ENCODE measurements around the gene WIPF2. TPM values are rescaled to one million over a fixed set of nuclear protein-coding genes. Genes with fewer than 3 reads are reported as not detected.
"Not testable (repeated sequence)": the region's sequence is repeated elsewhere in the genome, so short reads cannot be mapped to it uniquely, and the experiment has no call there.

The WIPF2 gene
- polyA plus RNA-seq, 1 donor, result 24.5 TPM

- WGBS (ENCODE audit: insufficient coverage, low lambda C conversion rate), result 80% methylated on average over 1 of the region's 5 CpGs
- Histone ChIP-seq H3K27ac (ENCODE audit: low read length) (no peak overlapping the region), H3K9me3 (ENCODE audit: control insufficient read depth, low read depth, low read length) (no peaks in the 10 kb centered on the region), H3K36me3 (ENCODE audit: control insufficient read depth, insufficient read depth, low read length) (peaks cover 7% of the 10 kb centered on the region), H3K4me1 (ENCODE audit: control insufficient read depth, insufficient read depth, low read length) (no peaks in the 10 kb centered on the region), H3K27me3 (ENCODE audit: control insufficient read depth, insufficient read depth, low read length) (no peaks in the 10 kb centered on the region), H3K4me3 (ENCODE audit: low read length) (no peak overlapping the region)
- DNase-seq, result no peak
These were observed 76.7 kb downstream of the WIPF2 start for GRCh38 chr17:40295488-40296436.

GRCh38 chr17:40297511-40297910, 78.4 kb downstream of the WIPF2 start:
- H3K36me3 ChIP-seq (ENCODE audit: control insufficient read depth, insufficient read depth, low read length), result peaks cover 7% of the 10 kb centered on the region
- no peaks in the 10 kb centered on the region for H3K4me1 ChIP-seq (ENCODE audit: control insufficient read depth, insufficient read depth, low read length)
- DNase-seq, result no peak
- no CpG with 5 or more reads among the region's 2 CpGs for WGBS (ENCODE audit: insufficient coverage, low lambda C conversion rate)
- no peak overlapping the region for H3K27ac ChIP-seq (ENCODE audit: low read length)
- H3K27me3 ChIP-seq (ENCODE audit: control insufficient read depth, insufficient read depth, low read length), result no peaks in the 10 kb centered on the region
- no peak overlapping the region for H3K4me3 ChIP-seq (ENCODE audit: low read length)
- no peaks in the 10 kb centered on the region for H3K9me3 ChIP-seq (ENCODE audit: control insufficient read depth, low read depth, low read length)

- H3K27me3 ChIP-seq (ENCODE audit: control insufficient read depth, insufficient read depth, low read length), result no peaks in the 10 kb centered on the region
- WGBS (ENCODE audit: insufficient coverage, low lambda C conversion rate), result no CpG with 5 or more reads among the region's 3 CpGs
- H3K4me3 ChIP-seq (ENCODE audit: low read length), result no peak overlapping the region
- no peak for DNase-seq
- no peak overlapping the region for H3K27ac ChIP-seq (ENCODE audit: low read length)
- H3K9me3 ChIP-seq (ENCODE audit: control insufficient read depth, low read depth, low read length), result no peaks in the 10 kb centered on the region
- H3K36me3 ChIP-seq (ENCODE audit: control insufficient read depth, insufficient read depth, low read length), result peaks cover 7% of the 10 kb centered on the region
- H3K4me1 ChIP-seq (ENCODE audit: control insufficient read depth, insufficient read depth, low read length), result peaks cover 5% of the 10 kb centered on the region
These were observed 79.6 kb downstream of the WIPF2 start for GRCh38 chr17:40298726-40299125.

- not testable (repeated sequence) for DNase-seq; H3K36me3 ChIP-seq (ENCODE audit: control insufficient read depth, insufficient read depth, low read length); H3K4me3 ChIP-seq (ENCODE audit: low read length); H3K27ac ChIP-seq (ENCODE audit: low read length); H3K27me3 ChIP-seq (ENCODE audit: control insufficient read depth, insufficient read depth, low read length); H3K9me3 ChIP-seq (ENCODE audit: control insufficient read depth, low read depth, low read length); H3K4me1 ChIP-seq (ENCODE audit: control insufficient read depth, insufficient read depth, low read length)
- WGBS (ENCODE audit: insufficient coverage, low lambda C conversion rate), result no CpG with 5 or more reads among the region's 7 CpGs
These were observed 80.2 kb downstream of the WIPF2 start for GRCh38 chr17:40299159-40299757.

GRCh38 chr17:40301315-40301714, 82.2 kb downstream of the WIPF2 start:
- DNase-seq, result no peak
- peaks cover 10% of the 10 kb centered on the region for H3K4me1 ChIP-seq (ENCODE audit: control insufficient read depth, insufficient read depth, low read length)
- peaks cover 3% of the 10 kb centered on the region for H3K36me3 ChIP-seq (ENCODE audit: control insufficient read depth, insufficient read depth, low read length)
- H3K27ac ChIP-seq (ENCODE audit: low read length), result no peak overlapping the region
- no peaks in the 10 kb centered on the region for H3K27me3 ChIP-seq (ENCODE audit: control insufficient read depth, insufficient read depth, low read length)
- no CpG with 5 or more reads among the region's 4 CpGs for WGBS (ENCODE audit: insufficient coverage, low lambda C conversion rate)
- H3K4me3 ChIP-seq (ENCODE audit: low read length), result no peak overlapping the region
- H3K9me3 ChIP-seq (ENCODE audit: control insufficient read depth, low read depth, low read length), result no peaks in the 10 kb centered on the region

- DNase-seq, result peak in 1 of 2 donors; percentile 58
- Histone ChIP-seq H3K36me3 (ENCODE audit: control insufficient read depth, insufficient read depth, low read length) (peaks cover 3% of the 10 kb centered on the region), H3K4me1 (ENCODE audit: control insufficient read depth, insufficient read depth, low read length) (peaks cover 28% of the 10 kb centered on the region), H3K9me3 (ENCODE audit: control insufficient read depth, low read depth, low read length) (no peaks in the 10 kb centered on the region), H3K27ac (ENCODE audit: low read length) (peak overlapping the region; percentile 30), H3K27me3 (ENCODE audit: control insufficient read depth, insufficient read depth, low read length) (no peaks in the 10 kb centered on the region), H3K4me3 (ENCODE audit: low read length) (no peak overlapping the region)
- WGBS (ENCODE audit: insufficient coverage, low lambda C conversion rate), result 60% methylated on average over 1 of the region's 4 CpGs
These were observed 84.0 kb downstream of the WIPF2 start for GRCh38 chr17:40303009-40303657.

- no peaks in the 10 kb centered on the region for H3K9me3 ChIP-seq (ENCODE audit: control insufficient read depth, low read depth, low read length)
- peak in 1 of 2 donors; percentile 41 for DNase-seq
- peaks cover 3% of the 10 kb centered on the region for H3K36me3 ChIP-seq (ENCODE audit: control insufficient read depth, insufficient read depth, low read length)
- WGBS (ENCODE audit: insufficient coverage, low lambda C conversion rate), result 50% methylated on average over 1 of the region's 5 CpGs
- peak overlapping the region; percentile 54 for H3K27ac ChIP-seq (ENCODE audit: low read length)
- H3K4me3 ChIP-seq (ENCODE audit: low read length), result no peak overlapping the region
- no peaks in the 10 kb centered on the region for H3K27me3 ChIP-seq (ENCODE audit: control insufficient read depth, insufficient read depth, low read length)
- H3K4me1 ChIP-seq (ENCODE audit: control insufficient read depth, insufficient read depth, low read length), result peaks cover 36% of the 10 kb centered on the region
These were observed 84.8 kb downstream of the WIPF2 start for GRCh38 chr17:40303708-40304551.

- Histone ChIP-seq H3K27ac (ENCODE audit: low read length) (peak overlapping the region; percentile 54), H3K4me1 (ENCODE audit: control insufficient read depth, insufficient read depth, low read length) (peaks cover 39% of the 10 kb centered on the region)
- H3K36me3 ChIP-seq (ENCODE audit: control insufficient read depth, insufficient read depth, low read length); H3K4me3 ChIP-seq (ENCODE audit: low read length); H3K27me3 ChIP-seq (ENCODE audit: control insufficient read depth, insufficient read depth, low read length); DNase-seq; H3K9me3 ChIP-seq (ENCODE audit: control insufficient read depth, low read depth, low read length): not testable (repeated sequence)
- no CpG with 5 or more reads among the region's 5 CpGs for WGBS (ENCODE audit: insufficient coverage, low lambda C conversion rate)
These were observed 85.4 kb downstream of the WIPF2 start for GRCh38 chr17:40304552-40304863.

- not testable (repeated sequence) for H3K27me3 ChIP-seq (ENCODE audit: control insufficient read depth, insufficient read depth, low read length); H3K9me3 ChIP-seq (ENCODE audit: control insufficient read depth, low read depth, low read length); H3K36me3 ChIP-seq (ENCODE audit: control insufficient read depth, insufficient read depth, low read length); H3K4me3 ChIP-seq (ENCODE audit: low read length); DNase-seq
- peaks cover 42% of the 10 kb centered on the region for H3K4me1 ChIP-seq (ENCODE audit: control insufficient read depth, insufficient read depth, low read length)
- no CpG with 5 or more reads among the region's 5 CpGs for WGBS (ENCODE audit: insufficient coverage, low lambda C conversion rate)
- peak overlapping the region; percentile 54 for H3K27ac ChIP-seq (ENCODE audit: low read length)
These were observed 85.8 kb downstream of the WIPF2 start for GRCh38 chr17:40304866-40305265.

GRCh38 chr17:40306395-40306794, 87.3 kb downstream of the WIPF2 start:
- Histone ChIP-seq H3K27me3 (ENCODE audit: control insufficient read depth, insufficient read depth, low read length) (no peaks in the 10 kb centered on the region), H3K4me3 (ENCODE audit: low read length) (no peak overlapping the region), H3K4me1 (ENCODE audit: control insufficient read depth, insufficient read depth, low read length) (peaks cover 56% of the 10 kb centered on the region), H3K36me3 (ENCODE audit: control insufficient read depth, insufficient read depth, low read length) (no peaks in the 10 kb centered on the region), H3K9me3 (ENCODE audit: control insufficient read depth, low read depth, low read length) (no peaks in the 10 kb centered on the region), H3K27ac (ENCODE audit: low read length) (peak overlapping the region; percentile 73)
- WGBS (ENCODE audit: insufficient coverage, low lambda C conversion rate), result no CpG with 5 or more reads among the region's 2 CpGs
- no peak for DNase-seq
